ENCODE results near the gene VAX1. TPM values are rescaled to one million over a fixed set of nuclear protein-coding genes. Genes with fewer than 3 reads are reported as not detected.
"Not testable (repeated sequence)": the region's sequence is repeated elsewhere in the genome, so short reads cannot be mapped to it uniquely, and the experiment has no call there.

VAX1 gene
- total RNA-seq, 2 experiments from 2014 or later = not detected

DNA sequence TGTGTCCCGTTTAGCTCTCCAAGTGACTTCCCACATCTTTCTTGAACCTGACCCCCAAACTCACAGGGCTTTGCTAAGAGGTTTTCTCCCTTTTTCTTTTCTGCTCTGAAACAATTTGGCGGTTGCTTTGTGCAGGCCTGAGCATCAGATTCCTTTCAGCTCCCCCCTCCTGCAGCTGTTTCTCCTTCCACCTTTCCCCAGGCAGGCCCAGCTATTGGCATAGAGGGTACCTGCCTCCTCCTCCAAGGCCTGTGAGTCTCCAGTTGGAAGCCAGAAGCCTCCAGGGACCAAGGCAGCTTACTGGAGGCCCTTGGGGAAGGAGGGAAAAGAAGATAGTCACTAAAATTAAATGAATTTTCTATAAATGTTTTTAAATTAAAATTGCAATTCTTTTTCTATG lies 7.7 kb downstream of the VAX1 start:
- ChIA-PET CTCF (ENCODE audit: unreplicated experiment) (no interaction called here), POLR2A (interaction anchor here (0.6 to 0.7 kb wide), 2 partner anchors 28 to 1206 kb away, joined by 3 to 4 read pairs; no protein-coding TSS in a partner anchor)
- Histone ChIP-seq H3K9me3 (ENCODE audit: low read length) (no peaks in the 10 kb centered on the region), H3K4me3 (ENCODE audit: low read depth, low read length, poor library complexity, severe bottlenecking) (no peak overlapping the region), H3K36me3 (ENCODE audit: insufficient read depth, low read length) (no peaks in the 10 kb centered on the region), H2AFZ (ENCODE audit: low read length) (no peak overlapping the region), H4K20me1 (ENCODE audit: insufficient read depth, low read length) (no peaks in the 10 kb centered on the region), H3K4me1 (ENCODE audit: insufficient read depth, low read length, poor library complexity, severe bottlenecking) (no peaks in the 10 kb centered on the region), H3K4me2 (ENCODE audit: low read length) (no peak overlapping the region), H3K9me2 (ENCODE audit: insufficient read depth, low read length) (no peaks in the 10 kb centered on the region), H3K27ac (ENCODE audit: low read depth, low read length, poor library complexity, severe bottlenecking) (no peak overlapping the region), H3K79me2 (ENCODE audit: insufficient read depth, low read depth, low read length) (no peaks in the 10 kb centered on the region)
- BruUV-seq (replicated peaks) = no TSS peak
- DNase-seq (ENCODE audit: low spot score) = no peak
- TF ChIP-seq CTCF (conservative IDR thresholded peaks at IDR 0.05; ENCODE audit: low read length) = no peak
- intact Hi-C loops (cut with micrococcal nuclease; ENCODE audit: unreplicated experiment) = no loop called here

DNA sequence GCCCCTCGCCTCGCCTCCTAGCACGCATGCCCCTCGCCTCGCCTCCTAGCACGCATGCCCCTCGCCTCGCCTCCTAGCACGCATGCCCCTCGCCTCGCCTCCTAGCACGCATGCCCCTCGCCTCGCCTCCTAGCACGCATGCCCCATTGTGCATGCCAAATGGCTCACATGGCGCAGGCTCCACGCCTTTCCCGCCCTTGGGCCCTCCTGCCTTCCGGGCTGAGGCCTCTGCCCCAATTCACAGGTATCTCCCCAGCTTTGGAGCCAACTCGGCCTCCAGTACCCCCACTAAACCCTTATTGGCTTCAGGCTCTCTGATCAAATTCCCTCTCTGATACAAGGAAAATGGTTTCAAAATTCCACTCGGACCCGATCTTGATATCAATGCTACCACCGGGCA lies 11.4 kb downstream of the VAX1 start:
- H3K36me3 ChIP-seq (ENCODE audit: insufficient read depth, low read length); BruUV-seq (replicated peaks); H3K4me3 ChIP-seq (ENCODE audit: low read depth, low read length, poor library complexity, severe bottlenecking); H3K79me2 ChIP-seq (ENCODE audit: insufficient read depth, low read depth, low read length); H3K9me2 ChIP-seq (ENCODE audit: insufficient read depth, low read length); POLR2A ChIA-PET; DNase-seq (ENCODE audit: low spot score); CTCF ChIA-PET (ENCODE audit: unreplicated experiment); H4K20me1 ChIP-seq (ENCODE audit: insufficient read depth, low read length); intact Hi-C loops (cut with micrococcal nuclease; ENCODE audit: unreplicated experiment); H2AFZ ChIP-seq (ENCODE audit: low read length); H3K4me2 ChIP-seq (ENCODE audit: low read length); H3K9me3 ChIP-seq (ENCODE audit: low read length); H3K27ac ChIP-seq (ENCODE audit: low read depth, low read length, poor library complexity, severe bottlenecking); H3K4me1 ChIP-seq (ENCODE audit: insufficient read depth, low read length, poor library complexity, severe bottlenecking): not testable (repeated sequence)

- no peaks in the 10 kb centered on the region for H3K9me2 ChIP-seq (ENCODE audit: insufficient read depth, low read length)
- H3K9me3 ChIP-seq (ENCODE audit: low read length) = no peaks in the 10 kb centered on the region
- BruUV-seq (replicated peaks) = no TSS peak
- no peaks in the 10 kb centered on the region for H3K36me3 ChIP-seq (ENCODE audit: insufficient read depth, low read length)
- no peak overlapping the region for H3K4me3 ChIP-seq (ENCODE audit: low read depth, low read length, poor library complexity, severe bottlenecking)
- ChIA-PET CTCF (ENCODE audit: unreplicated experiment) (no interaction called here), POLR2A (no interaction called here)
- no peak for DNase-seq (ENCODE audit: low spot score)
- TF ChIP-seq CTCF (conservative IDR thresholded peaks at IDR 0.05; ENCODE audit: low read length) = no peak
- no peak for TF ChIP-seq EZH2phosphoT487 (IDR thresholded peaks at IDR 0.05; ENCODE audit: borderline replicate concordance, low read depth, low read length)
- H4K20me1 ChIP-seq (ENCODE audit: insufficient read depth, low read length) = no peaks in the 10 kb centered on the region
- intact Hi-C loops (cut with micrococcal nuclease; ENCODE audit: unreplicated experiment) = no loop called here
- no peak overlapping the region for H3K4me2 ChIP-seq (ENCODE audit: low read length)
- H3K4me1 ChIP-seq (ENCODE audit: insufficient read depth, low read length, poor library complexity, severe bottlenecking) = no peaks in the 10 kb centered on the region
- no peaks in the 10 kb centered on the region for H3K79me2 ChIP-seq (ENCODE audit: insufficient read depth, low read depth, low read length)
- H3K27ac ChIP-seq (ENCODE audit: low read depth, low read length, poor library complexity, severe bottlenecking) = no peak overlapping the region
- no peak overlapping the region for H2AFZ ChIP-seq (ENCODE audit: low read length)
Measured at GRCh38 chr10:117126034-117126433, 12.0 kb downstream of the VAX1 start.
